ENCODE results near the gene TPD52L1.
"Not testable (repeated sequence)": the region's sequence is repeated elsewhere in the genome, so short reads cannot be mapped to it uniquely, and the experiment has no call there.

The TPD52L1 gene

GRCh38 chr6:125157280-125157679 is 3.7 kb downstream of the TPD52L1 start:
- H3K27me3 ChIP-seq (ENCODE audit: control insufficient read depth in 1 of 2, insufficient read depth in 2 of 2, low read length in 2 of 2): no peaks in the 10 kb centered on the region
- H3K9me3 ChIP-seq (ENCODE audit: control insufficient read depth in 1 of 2, low read length in 2 of 2): no peaks in the 10 kb centered on the region
- no peak overlapping the region for H3K4me3 ChIP-seq (ENCODE audit: low read depth in 1 of 2, low read length in 2 of 2)
- peaks cover 0 to 3% of the 10 kb centered on the region in 2 donors for H3K4me1 ChIP-seq (ENCODE audit: control insufficient read depth in 1 of 2, insufficient read depth in 2 of 2, low read length in 2 of 2)
- H3K36me3 ChIP-seq (ENCODE audit: control insufficient read depth in 1 of 2, insufficient read depth in 2 of 2, low read length in 2 of 2): no peaks in the 10 kb centered on the region
- no peak overlapping the region for H3K27ac ChIP-seq (ENCODE audit: low read depth, low read length)
- no peak overlapping the region for H3K9ac ChIP-seq (ENCODE audit: low read depth in 1 of 2, low read length in 2 of 2)

DNA sequence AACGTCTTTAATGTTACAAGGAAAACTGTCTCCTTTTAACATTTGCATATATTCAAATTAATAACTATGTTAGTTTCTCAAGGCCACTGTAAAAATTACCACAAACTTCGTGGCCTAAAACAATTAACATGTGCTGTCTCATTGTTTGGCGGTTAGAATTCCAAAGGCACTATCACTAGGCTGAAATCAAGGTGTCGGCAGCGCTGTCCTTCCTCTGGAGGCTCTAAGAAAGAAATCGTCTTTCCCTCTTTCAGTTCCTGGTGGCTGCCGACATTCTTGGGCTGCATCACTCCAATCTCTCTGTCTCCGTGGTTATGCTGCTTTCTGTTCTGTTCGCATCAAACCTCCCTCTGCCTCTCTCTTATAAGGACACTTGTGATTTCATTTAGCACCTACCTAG is 4.2 kb downstream of the TPD52L1 start:
- H3K27ac ChIP-seq (ENCODE audit: low read depth, low read length): no peak overlapping the region
- no peaks in the 10 kb centered on the region for H3K9me3 ChIP-seq (ENCODE audit: control insufficient read depth in 1 of 2, low read length in 2 of 2)
- no peak overlapping the region for H3K4me3 ChIP-seq (ENCODE audit: low read depth in 1 of 2, low read length in 2 of 2)
- H3K9ac ChIP-seq (ENCODE audit: low read depth in 1 of 2, low read length in 2 of 2): no peak overlapping the region
- no peaks in the 10 kb centered on the region for H3K36me3 ChIP-seq (ENCODE audit: control insufficient read depth in 1 of 2, insufficient read depth in 2 of 2, low read length in 2 of 2)
- H3K27me3 ChIP-seq (ENCODE audit: control insufficient read depth in 1 of 2, insufficient read depth in 2 of 2, low read length in 2 of 2): no peaks in the 10 kb centered on the region
- peaks cover 0 to 3% of the 10 kb centered on the region in 2 donors for H3K4me1 ChIP-seq (ENCODE audit: control insufficient read depth in 1 of 2, insufficient read depth in 2 of 2, low read length in 2 of 2)

- not testable (repeated sequence) for H3K4me1 ChIP-seq (ENCODE audit: control insufficient read depth in 1 of 2, insufficient read depth in 2 of 2, low read length in 2 of 2); H3K27ac ChIP-seq (ENCODE audit: low read depth, low read length); H3K27me3 ChIP-seq (ENCODE audit: control insufficient read depth in 1 of 2, insufficient read depth in 2 of 2, low read length in 2 of 2); H3K9me3 ChIP-seq (ENCODE audit: control insufficient read depth in 1 of 2, low read length in 2 of 2); H3K9ac ChIP-seq (ENCODE audit: low read depth in 1 of 2, low read length in 2 of 2); H3K36me3 ChIP-seq (ENCODE audit: control insufficient read depth in 1 of 2, insufficient read depth in 2 of 2, low read length in 2 of 2); H3K4me3 ChIP-seq (ENCODE audit: low read depth in 1 of 2, low read length in 2 of 2)
Observed at GRCh38 chr6:125163339-125163738, 9.8 kb downstream of the TPD52L1 start.

GRCh38 chr6:125163811-125164210 is 10.2 kb downstream of the TPD52L1 start:
- Histone ChIP-seq H3K9me3 (ENCODE audit: control insufficient read depth in 1 of 2, low read length in 2 of 2) (no peaks in the 10 kb centered on the region), H3K4me1 (ENCODE audit: control insufficient read depth in 1 of 2, insufficient read depth in 2 of 2, low read length in 2 of 2) (no peaks in the 10 kb centered on the region), H3K27ac (ENCODE audit: low read depth, low read length) (no peak overlapping the region), H3K4me3 (ENCODE audit: low read depth in 1 of 2, low read length in 2 of 2) (no peak overlapping the region), H3K27me3 (ENCODE audit: control insufficient read depth in 1 of 2, insufficient read depth in 2 of 2, low read length in 2 of 2) (no peaks in the 10 kb centered on the region), H3K9ac (ENCODE audit: low read depth in 1 of 2, low read length in 2 of 2) (no peak overlapping the region), H3K36me3 (ENCODE audit: control insufficient read depth in 1 of 2, insufficient read depth in 2 of 2, low read length in 2 of 2) (no peaks in the 10 kb centered on the region)

DNA sequence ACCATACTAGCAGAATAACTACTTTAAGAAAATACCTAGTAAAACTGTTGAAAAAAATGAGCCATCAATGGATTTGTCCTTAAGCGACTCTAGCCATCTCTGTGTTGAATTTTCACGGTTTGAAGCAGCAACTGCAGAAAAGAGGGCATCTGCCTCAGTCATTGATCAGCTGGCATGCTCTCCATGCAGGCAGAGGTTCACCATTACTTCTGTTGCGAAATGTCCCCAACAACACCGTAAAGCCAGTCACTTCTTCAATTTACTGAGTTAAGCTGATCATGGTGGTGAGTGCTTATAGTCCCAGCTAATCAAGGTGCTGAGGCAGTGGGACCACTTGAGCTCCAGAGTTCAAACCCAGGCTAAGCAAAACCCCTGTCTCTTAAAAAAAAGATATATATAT is 11.1 kb downstream of the TPD52L1 start:
- Histone ChIP-seq H3K4me1 (ENCODE audit: control insufficient read depth in 1 of 2, insufficient read depth in 2 of 2, low read length in 2 of 2) (no peaks in the 10 kb centered on the region), H3K9me3 (ENCODE audit: control insufficient read depth in 1 of 2, low read length in 2 of 2) (no peaks in the 10 kb centered on the region), H3K27me3 (ENCODE audit: control insufficient read depth in 1 of 2, insufficient read depth in 2 of 2, low read length in 2 of 2) (no peaks in the 10 kb centered on the region), H3K27ac (ENCODE audit: low read depth, low read length) (no peak overlapping the region), H3K4me3 (ENCODE audit: low read depth in 1 of 2, low read length in 2 of 2) (no peak overlapping the region), H3K9ac (ENCODE audit: low read depth in 1 of 2, low read length in 2 of 2) (no peak overlapping the region), H3K36me3 (ENCODE audit: control insufficient read depth in 1 of 2, insufficient read depth in 2 of 2, low read length in 2 of 2) (no peaks in the 10 kb centered on the region)

- Histone ChIP-seq H3K4me3 (ENCODE audit: low read depth in 1 of 2, low read length in 2 of 2) (no peak overlapping the region), H3K27me3 (ENCODE audit: control insufficient read depth in 1 of 2, insufficient read depth in 2 of 2, low read length in 2 of 2) (no peaks in the 10 kb centered on the region), H3K27ac (ENCODE audit: low read depth, low read length) (no peak overlapping the region), H3K36me3 (ENCODE audit: control insufficient read depth in 1 of 2, insufficient read depth in 2 of 2, low read length in 2 of 2) (no peaks in the 10 kb centered on the region), H3K4me1 (ENCODE audit: control insufficient read depth in 1 of 2, insufficient read depth in 2 of 2, low read length in 2 of 2) (no peaks in the 10 kb centered on the region), H3K9me3 (ENCODE audit: control insufficient read depth in 1 of 2, low read length in 2 of 2) (no peaks in the 10 kb centered on the region), H3K9ac (ENCODE audit: low read depth in 1 of 2, low read length in 2 of 2) (no peak overlapping the region)
Observed at GRCh38 chr6:125165256-125165655, 11.7 kb downstream of the TPD52L1 start.

DNA sequence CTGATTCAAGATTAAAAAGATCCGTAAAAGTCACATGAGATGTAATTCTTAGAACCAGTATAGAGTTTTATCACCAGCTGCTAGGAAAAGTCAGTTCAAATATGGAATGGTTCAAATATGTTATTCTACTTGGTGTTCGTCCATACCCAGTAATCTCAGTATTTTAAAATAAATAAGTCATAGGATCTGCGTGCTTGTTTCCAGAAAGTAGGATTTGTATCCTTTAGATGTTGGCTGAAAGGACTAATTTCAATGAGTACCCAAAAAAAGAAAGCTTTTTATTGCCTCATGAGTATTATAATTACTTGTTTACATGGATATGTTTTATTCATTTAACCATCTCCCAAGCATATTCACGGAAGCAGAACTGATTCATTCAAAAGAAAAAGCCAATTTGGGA is 12.2 kb downstream of the TPD52L1 start:
- Histone ChIP-seq H3K4me1 (ENCODE audit: control insufficient read depth in 1 of 2, insufficient read depth in 2 of 2, low read length in 2 of 2) (no peaks in the 10 kb centered on the region), H3K27ac (ENCODE audit: low read depth, low read length) (no peak overlapping the region), H3K9me3 (ENCODE audit: control insufficient read depth in 1 of 2, low read length in 2 of 2) (no peaks in the 10 kb centered on the region), H3K27me3 (ENCODE audit: control insufficient read depth in 1 of 2, insufficient read depth in 2 of 2, low read length in 2 of 2) (no peaks in the 10 kb centered on the region), H3K4me3 (ENCODE audit: low read depth in 1 of 2, low read length in 2 of 2) (no peak overlapping the region), H3K36me3 (ENCODE audit: control insufficient read depth in 1 of 2, insufficient read depth in 2 of 2, low read length in 2 of 2) (no peaks in the 10 kb centered on the region), H3K9ac (ENCODE audit: low read depth in 1 of 2, low read length in 2 of 2) (no peak overlapping the region)

GRCh38 chr6:125166711-125167110 is 13.1 kb downstream of the TPD52L1 start:
- Histone ChIP-seq H3K27ac (ENCODE audit: low read depth, low read length) (no peak overlapping the region), H3K36me3 (ENCODE audit: control insufficient read depth in 1 of 2, insufficient read depth in 2 of 2, low read length in 2 of 2) (no peaks in the 10 kb centered on the region)

DNA sequence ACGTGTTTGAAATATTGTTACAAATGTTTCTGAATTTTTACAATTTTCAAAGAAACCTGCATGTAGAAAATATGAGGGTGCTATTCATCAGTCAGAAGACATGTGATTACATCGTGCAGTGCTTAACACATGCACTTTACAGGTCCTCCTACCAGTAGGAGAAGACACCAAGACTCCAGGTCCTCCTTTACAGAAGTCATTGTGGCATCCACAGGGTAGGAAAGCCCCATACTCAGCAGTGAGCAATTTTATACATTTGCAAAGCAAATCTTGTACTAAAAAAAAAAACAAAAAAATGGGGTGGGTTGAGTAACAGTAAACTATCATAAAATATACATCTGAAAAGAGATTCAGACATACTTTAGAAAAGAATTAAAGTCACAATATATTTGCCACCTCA is 14.0 kb downstream of the TPD52L1 start:
- Histone ChIP-seq H3K4me1 (ENCODE audit: control insufficient read depth in 1 of 2, insufficient read depth in 2 of 2, low read length in 2 of 2) (no peaks in the 10 kb centered on the region), H3K4me3 (ENCODE audit: low read depth in 1 of 2, low read length in 2 of 2) (no peak overlapping the region), H3K27ac (ENCODE audit: low read depth, low read length) (no peak overlapping the region)

More at GRCh38 chr6:125166711-125167110, 13.1 kb downstream of the TPD52L1 start:
- no peak overlapping the region for H3K4me3 ChIP-seq (ENCODE audit: low read depth in 1 of 2, low read length in 2 of 2)
- H3K27me3 ChIP-seq (ENCODE audit: control insufficient read depth in 1 of 2, insufficient read depth in 2 of 2, low read length in 2 of 2): no peaks in the 10 kb centered on the region
- H3K4me1 ChIP-seq (ENCODE audit: control insufficient read depth in 1 of 2, insufficient read depth in 2 of 2, low read length in 2 of 2): no peaks in the 10 kb centered on the region
- no peaks in the 10 kb centered on the region for H3K9me3 ChIP-seq (ENCODE audit: control insufficient read depth in 1 of 2, low read length in 2 of 2)
- H3K9ac ChIP-seq (ENCODE audit: low read depth in 1 of 2, low read length in 2 of 2): no peak overlapping the region

DNA sequence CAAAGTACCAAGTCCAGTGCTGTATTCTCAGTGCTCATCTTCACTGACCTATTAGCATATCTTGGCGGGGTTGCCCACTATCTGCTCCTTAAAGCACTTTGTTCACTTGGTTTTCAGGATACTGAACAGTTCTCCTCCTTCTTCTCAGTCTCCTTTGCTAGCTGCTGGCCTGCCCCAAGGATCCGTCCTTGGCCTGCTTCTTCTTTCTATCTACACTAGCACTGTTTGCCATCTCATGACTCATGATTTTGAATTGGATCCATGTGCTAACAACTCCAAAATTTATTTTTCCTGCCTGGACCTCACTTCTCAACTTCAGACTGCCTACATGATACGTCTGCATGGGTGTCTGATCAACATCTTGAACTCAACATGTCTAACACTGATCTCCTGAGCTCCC is 15.5 kb downstream of the TPD52L1 start:
- Histone ChIP-seq H3K9ac (ENCODE audit: low read depth in 1 of 2, low read length in 2 of 2) (no peak overlapping the region), H3K27ac (ENCODE audit: low read depth, low read length) (no peak overlapping the region), H3K4me3 (ENCODE audit: low read depth in 1 of 2, low read length in 2 of 2) (no peak overlapping the region), H3K36me3 (ENCODE audit: control insufficient read depth in 1 of 2, insufficient read depth in 2 of 2, low read length in 2 of 2) (no peaks in the 10 kb centered on the region), H3K4me1 (ENCODE audit: control insufficient read depth in 1 of 2, insufficient read depth in 2 of 2, low read length in 2 of 2) (no peaks in the 10 kb centered on the region), H3K27me3 (ENCODE audit: control insufficient read depth in 1 of 2, insufficient read depth in 2 of 2, low read length in 2 of 2) (no peaks in the 10 kb centered on the region), H3K9me3 (ENCODE audit: control insufficient read depth in 1 of 2, low read length in 2 of 2) (no peaks in the 10 kb centered on the region)

More for the DNA sequence above, 14.0 kb downstream of the TPD52L1 start:
- no peaks in the 10 kb centered on the region for H3K9me3 ChIP-seq (ENCODE audit: control insufficient read depth in 1 of 2, low read length in 2 of 2)
- no peaks in the 10 kb centered on the region for H3K36me3 ChIP-seq (ENCODE audit: control insufficient read depth in 1 of 2, insufficient read depth in 2 of 2, low read length in 2 of 2)
- H3K9ac ChIP-seq (ENCODE audit: low read depth in 1 of 2, low read length in 2 of 2): no peak overlapping the region
- H3K27me3 ChIP-seq (ENCODE audit: control insufficient read depth in 1 of 2, insufficient read depth in 2 of 2, low read length in 2 of 2): no peaks in the 10 kb centered on the region

DNA sequence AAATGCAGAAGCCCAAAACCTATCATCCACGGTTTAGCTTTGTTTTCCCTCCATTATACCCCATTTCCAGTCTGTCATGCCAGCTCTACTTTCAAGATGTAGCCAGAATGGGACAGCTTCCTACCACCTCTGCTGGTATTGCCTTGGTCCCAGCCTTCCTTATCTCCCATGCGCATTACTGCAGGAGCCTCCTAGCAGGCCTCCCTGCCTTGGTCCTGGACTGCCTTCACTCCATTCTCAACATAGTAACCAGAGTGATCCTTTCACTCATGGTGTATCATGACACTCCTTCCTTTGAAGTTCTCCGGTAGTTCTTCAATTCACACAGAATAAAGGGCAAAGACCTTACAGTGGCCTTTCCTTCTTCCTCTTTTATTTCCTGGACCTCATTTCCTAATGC is 15.9 kb downstream of the TPD52L1 start:
- H3K36me3 ChIP-seq (ENCODE audit: control insufficient read depth in 1 of 2, insufficient read depth in 2 of 2, low read length in 2 of 2): no peaks in the 10 kb centered on the region
- H3K9me3 ChIP-seq (ENCODE audit: control insufficient read depth in 1 of 2, low read length in 2 of 2): no peaks in the 10 kb centered on the region
- H3K9ac ChIP-seq (ENCODE audit: low read depth in 1 of 2, low read length in 2 of 2): no peak overlapping the region
- no peaks in the 10 kb centered on the region for H3K27me3 ChIP-seq (ENCODE audit: control insufficient read depth in 1 of 2, insufficient read depth in 2 of 2, low read length in 2 of 2)
- no peak overlapping the region for H3K27ac ChIP-seq (ENCODE audit: low read depth, low read length)
- no peaks in the 10 kb centered on the region for H3K4me1 ChIP-seq (ENCODE audit: control insufficient read depth in 1 of 2, insufficient read depth in 2 of 2, low read length in 2 of 2)
- no peak overlapping the region for H3K4me3 ChIP-seq (ENCODE audit: low read depth in 1 of 2, low read length in 2 of 2)

Data from duodenal mucosa (tissue), 2 donors.